H1 (cell line): Measurements from ENCODE around the gene SFMBT2. TPM values are rescaled to one million over a fixed set of nuclear protein-coding genes. Genes with fewer than 3 reads are reported as not detected.

ENCODE experiments used
- CTCF ChIA-PET: fragments of 300-600 bp; sonication (Branson Sonifier 250); formaldehyde crosslinking; loops from one replicate; lab custom pipeline; 2021; ENCODE audit not compliant: partially characterized antibody; lab: Charles Lee
- POLR2A ChIA-PET: fragments of 300-600 bp; sonication (Branson Sonifier 250); formaldehyde crosslinking; loops from one replicate; lab custom pipeline; 2021; ENCODE audit warnings: inconsistent platforms; ENCODE audit not compliant: partially characterized antibody; lab: Charles Lee
- DNase-seq, 2 experiments: peaks; one replicate each; pipeline versions ENCODE4 v3.0.0 to v3.0.0-alpha.2; 2010 to 2022; ENCODE audit warnings: low spot score in 2 of 2, low read depth in 1 of 2, mixed read lengths in 1 of 2
- FAIRE-seq: peaks from 2 replicates; lab custom pipeline; 2011; peaks lifted over from hg19 to GRCh38; lab: Jason Lieb, UNC
- H2AFZ ChIP-seq: 2 replicates; pipeline ENCODE4 v1.8.1; 2012; ENCODE audit warnings: low read length, inconsistent platforms
- H2AK5ac ChIP-seq: 2 replicates; pipeline ENCODE4 v1.6.1; 2013; ENCODE audit warnings: low read depth, low read length
- H2BK120ac ChIP-seq: replicated peaks from 2 replicates; pipeline ENCODE3; 2013; ENCODE audit warnings: low read depth, low read length, inconsistent platforms
- H2BK12ac ChIP-seq: 2 replicates; pipeline ENCODE4 v1.6.1; 2013; ENCODE audit warnings: low read depth, low read length
- H2BK15ac ChIP-seq: 2 replicates; pipeline ENCODE4 v1.6.1; 2013; ENCODE audit warnings: low read length
- H2BK20ac ChIP-seq: 2 replicates; pipeline ENCODE4 v1.6.1; 2013; ENCODE audit warnings: low read length
- H2BK5ac ChIP-seq: 2 replicates; pipeline ENCODE4 v1.6.1; 2013; ENCODE audit warnings: low read depth, low read length
- H3K14ac ChIP-seq: 2 replicates; pipeline ENCODE4 v1.6.1; 2013; ENCODE audit warnings: inconsistent platforms; ENCODE audit not compliant: insufficient read length
- H3K18ac ChIP-seq: 2 replicates; pipeline ENCODE4 v1.6.1; 2013; ENCODE audit warnings: low read length; ENCODE audit errors: extremely low read depth
- H3K23ac ChIP-seq: 2 replicates; pipeline ENCODE4 v1.6.1; 2013; ENCODE audit warnings: inconsistent platforms; ENCODE audit not compliant: insufficient read length
- H3K23me2 ChIP-seq: 2 replicates; pipeline ENCODE4 v1.6.1; 2013; ENCODE audit warnings: low read depth, low read length
- H3K27ac ChIP-seq: 2 replicates; pipeline ENCODE4 v1.6.1; 2011; ENCODE audit warnings: low read depth, low read length, inconsistent platforms
- H3K27me3 ChIP-seq, 4 experiments: replicated peaks in 1 of 4; 1 replicate in 1 of 4; 2 replicates in 3 of 4; pipeline versions ENCODE4 v1.6.1 to v1.8.1; 2011 to 2013; ENCODE audit warnings: low read length in 3 of 4, mild to moderate bottlenecking in 3 of 4, inconsistent platforms in 2 of 4, mixed read lengths in 2 of 4, moderate library complexity in 1 of 4; ENCODE audit not compliant: control insufficient read depth in 3 of 4, insufficient read depth in 3 of 4; ENCODE audit errors: extremely low read depth in 1 of 4
- H3K36me3 ChIP-seq, 4 experiments: 2 replicates each; pipeline versions ENCODE4 v1.6.1 to v1.8.1; 2011 to 2013; ENCODE audit warnings: mild to moderate bottlenecking in 4 of 4, low read length in 3 of 4, moderate library complexity in 2 of 4, control low read depth in 1 of 4, inconsistent platforms in 1 of 4; ENCODE audit not compliant: insufficient read depth in 4 of 4, control insufficient read depth in 2 of 4
- H3K4ac ChIP-seq: replicated peaks from 2 replicates; pipeline ENCODE3; 2013; ENCODE audit warnings: low read length, low read depth, mixed read lengths, inconsistent platforms; ENCODE audit not compliant: insufficient read length
- H3K4me1 ChIP-seq, 4 experiments: replicated peaks in 1 of 4; 1 replicate in 1 of 4; 2 replicates in 3 of 4; pipeline versions ENCODE4 v1.6.1 to v1.8.1; 2011 to 2013; ENCODE audit warnings: low read length in 3 of 4, inconsistent platforms in 2 of 4, mixed read lengths in 1 of 4; ENCODE audit not compliant: insufficient read depth in 4 of 4, control insufficient read depth in 3 of 4
- H3K4me2 ChIP-seq, 2 experiments: 2 replicates each; pipeline versions ENCODE4 v1.6.1 to v1.8.1; 2011 to 2013; ENCODE audit warnings: low read depth in 2 of 2, low read length in 2 of 2, control low read depth in 1 of 2, inconsistent platforms in 1 of 2, mild to moderate bottlenecking in 1 of 2; ENCODE audit not compliant: insufficient read depth in 1 of 2
- H3K4me3 ChIP-seq, 4 experiments: fragments of 200-600, 300-600 bp in 1 of 4; sonication (generic), shearing (Covaris generic), sonication (Bioruptor Twin) in 1 of 4; 2 replicates each; pipeline versions ENCODE4 v1.5.1 to v1.8.1; 2011 to 2016; ENCODE audit warnings: low read length in 4 of 4, low read depth in 3 of 4, control low read depth in 2 of 4, inconsistent platforms in 2 of 4, mild to moderate bottlenecking in 2 of 4, mixed read lengths in 1 of 4, moderate library complexity in 1 of 4; ENCODE audit not compliant: insufficient read depth in 2 of 4; ENCODE audit errors: extremely low read depth in 1 of 4
- H3K56ac ChIP-seq: replicated peaks from 2 replicates; pipeline ENCODE3; 2013; ENCODE audit warnings: low read depth, mild to moderate bottlenecking, mixed read lengths, low read length, inconsistent platforms; ENCODE audit not compliant: insufficient read length
- H3K79me1 ChIP-seq: 2 replicates; pipeline ENCODE4 v1.6.1; 2013; ENCODE audit warnings: low read depth, low read length, control low read depth
- H3K79me2 ChIP-seq, 2 experiments: 2 replicates each; pipeline versions ENCODE4 v1.6.1 to v1.8.1; 2012 to 2013; ENCODE audit warnings: low read length in 2 of 2, mild to moderate bottlenecking in 2 of 2, inconsistent platforms in 1 of 2; ENCODE audit not compliant: insufficient read depth in 2 of 2, control insufficient read depth in 1 of 2
- H3K9ac ChIP-seq, 4 experiments: replicated peaks in 1 of 4; 1 replicate in 1 of 4; 2 replicates in 3 of 4; pipeline versions ENCODE4 v1.6.1 to v1.8.1; 2011 to 2013; ENCODE audit warnings: low read depth in 3 of 4, low read length in 3 of 4, control low read depth in 2 of 4, mild to moderate bottlenecking in 2 of 4, moderate library complexity in 2 of 4, inconsistent platforms in 1 of 4; ENCODE audit errors: extremely low read depth in 1 of 4
- H3K9me3 ChIP-seq, 2 experiments: 2 replicates each; pipeline versions ENCODE4 v1.6.1 to v1.8.1; 2012 to 2013; ENCODE audit warnings: mild to moderate bottlenecking in 2 of 2, moderate library complexity in 2 of 2, control low read depth in 1 of 2, inconsistent platforms in 1 of 2, low read depth in 1 of 2, low read length in 1 of 2, mixed read lengths in 1 of 2; ENCODE audit not compliant: insufficient read depth in 2 of 2
- H4K20me1 ChIP-seq, 2 experiments: replicated peaks in 1 of 2; 2 replicates each; pipeline versions ENCODE3 to v1.8.1; 2011 to 2013; ENCODE audit warnings: inconsistent platforms in 2 of 2, low read length in 2 of 2, mild to moderate bottlenecking in 1 of 2; ENCODE audit not compliant: insufficient read depth in 2 of 2, control insufficient read depth in 1 of 2
- H4K5ac ChIP-seq: 2 replicates; pipeline ENCODE4 v1.6.1; 2013; ENCODE audit warnings: low read length, low read depth, mixed read lengths, inconsistent platforms; ENCODE audit not compliant: insufficient read length
- H4K8ac ChIP-seq: 2 replicates; pipeline ENCODE4 v1.8.0; 2013; ENCODE audit warnings: mild to moderate bottlenecking, moderate library complexity, low read length, inconsistent platforms; ENCODE audit not compliant: insufficient read depth; ENCODE audit errors: extremely low read depth
- H4K91ac ChIP-seq: replicated peaks from 2 replicates; pipeline ENCODE3; 2013; ENCODE audit warnings: low read length, mixed read lengths, inconsistent platforms; ENCODE audit not compliant: insufficient read length
- GABPA ChIP-seq: IDR thresholded peaks from 2 replicates; pipeline ENCODE4 v1.6.1; 2011; ENCODE audit warnings: mild to moderate bottlenecking, low read length, moderate library complexity, borderline replicate concordance; ENCODE audit not compliant: insufficient read depth
- KDM1A ChIP-seq: fragments of 200-600, 300-600 bp; sonication (generic); IDR thresholded peaks from 2 replicates; pipeline ENCODE4 v1.7.1; 2016; ENCODE audit warnings: mild to moderate bottlenecking, low read length, borderline replicate concordance
- WGBS, 2 experiments: shearing (Covaris generic) in 1 of 2; methylation state at CpG; one replicate each; pipeline versions ENCODE4 v1.1.6 to v1.1.7; 2013 to 2015; ENCODE audit warnings: low lambda C conversion rate in 2 of 2, mixed read lengths in 2 of 2, inconsistent platforms in 1 of 2, low coverage in 1 of 2, missing lambda C conversion rate in 1 of 2; ENCODE audit not compliant: insufficient replicate concordance in 2 of 2, insufficient coverage in 1 of 2, insufficient read length in 1 of 2; ENCODE audit errors: extremely low coverage in 1 of 2, missing lambda C conversion rate in 1 of 2; 5-methylcytosine and 5-hydroxymethylcytosine counted together
- polyA plus RNA-seq, 7 experiments: library from polyadenylated mRNA; depleted of rRNA in 3 of 7; stranded (reverse) in 5 of 7; unstranded in 2 of 7; fragments of >200 nt in 5 of 7; fragments of 200-250 nt in 2 of 7; gene quantifications; 1 replicate in 5 of 7; 2 replicates in 1 of 7; 4 replicates in 1 of 7; pipeline versions ENCODE4 v1.2.1 to v1.2.3, GENCODE V29; 2011 to 2013; ENCODE audit warnings: missing spikeins in 2 of 7, mixed read lengths in 2 of 7
- total RNA-seq: library from RNA; stranded (reverse); fragmentation: NEBNext Ultra II Directional; extraction: Animal tissue kit (Norgen Biotek cat#: 25700); gene quantifications from 2 replicates; pipeline ENCODE4 v1.2.1, GENCODE V29; 2021

SFMBT2 gene
- total and polyA plus RNA-seq, 2 of the 8 experiments (the other 6 are each of a cell fraction or from before 2014, with no cell fraction given), result 2.9 to 11.0 TPM

DNA sequence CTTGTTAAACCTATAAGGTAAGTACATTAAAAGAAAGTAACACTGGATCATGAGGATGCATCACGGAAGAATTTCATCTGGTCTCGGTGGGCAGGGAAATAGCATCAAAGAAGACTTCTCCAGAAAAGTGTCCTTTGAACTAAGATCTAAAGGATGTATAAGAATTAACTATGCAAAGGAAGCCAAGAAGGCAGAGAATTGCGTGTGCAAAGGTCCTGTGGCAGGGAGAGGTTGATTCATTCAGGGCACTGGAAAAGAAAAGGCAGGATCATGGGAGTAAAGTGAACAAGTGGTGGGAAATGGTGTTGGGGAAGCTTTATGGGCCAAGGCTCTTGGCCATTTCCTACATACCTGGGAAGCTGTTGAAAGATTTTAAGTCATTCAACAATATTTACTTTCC lies 288.3 kb downstream of the SFMBT2 start:
- FAIRE-seq, result no peak
- Histone ChIP-seq H3K18ac (no peak overlapping the region), H2BK5ac (no peak overlapping the region), H3K4me3 (no peak overlapping the region), H2BK120ac (no peak overlapping the region), H3K4me2 (no peak overlapping the region), H4K91ac (no peak overlapping the region), H3K23ac (no peak overlapping the region), H4K8ac (no peak overlapping the region), H3K4ac (no peak overlapping the region), H2BK15ac (no peak overlapping the region), H3K27me3 (no peaks in the 10 kb centered on the region), H3K14ac (no peak overlapping the region), H2BK20ac (no peak overlapping the region), H3K23me2 (no peaks in the 10 kb centered on the region; the same call in 1 of the 2 replicates), H3K27ac (no peak overlapping the region), H3K79me2 (no peaks in the 10 kb centered on the region), H3K56ac (no peak overlapping the region), H3K36me3 (no peaks in the 10 kb centered on the region), H2BK12ac (no peak overlapping the region), H3K9me3 (no peaks in the 10 kb centered on the region), H3K79me1 (no peaks in the 10 kb centered on the region), H3K9ac (no peak overlapping the region; a peak in 1 of 7 replicates), H4K5ac (no peak overlapping the region), H2AFZ (no peak overlapping the region), H4K20me1 (peaks cover 0 to 1% of the 10 kb centered on the region in 2 experiments), H2AK5ac (no peak overlapping the region), H3K4me1 (no peaks in the 10 kb centered on the region)
- ChIA-PET CTCF (interaction anchor here (0.6 to 2.4 kb wide), 11 partner anchors 9 to 296 kb away, joined by 3 to 17 read pairs (median 5); no protein-coding TSS in a partner anchor), POLR2A (no interaction called here)
- DNase-seq, result no peak
- 0 out of 2 replicates have a peak, but pooled peaks have one; percentile 18 for TF ChIP-seq KDM1A
- no peak for TF ChIP-seq GABPA
- 90% methylated on average over 3 of the region's 3 CpGs; no CpG with 5 or more reads in 1 of the 2 experiments for WGBS, 2 experiments
